ENCODE results near the gene ANO4.
A peak's percentile ranks its signal among the peaks of the same experiment; 100 is the strongest.

The ANO4 gene

GRCh38 chr12:100967189-100967588 lies 172.6 kb downstream of the ANO4 start:
- TF ChIP-seq, protein P1, sequence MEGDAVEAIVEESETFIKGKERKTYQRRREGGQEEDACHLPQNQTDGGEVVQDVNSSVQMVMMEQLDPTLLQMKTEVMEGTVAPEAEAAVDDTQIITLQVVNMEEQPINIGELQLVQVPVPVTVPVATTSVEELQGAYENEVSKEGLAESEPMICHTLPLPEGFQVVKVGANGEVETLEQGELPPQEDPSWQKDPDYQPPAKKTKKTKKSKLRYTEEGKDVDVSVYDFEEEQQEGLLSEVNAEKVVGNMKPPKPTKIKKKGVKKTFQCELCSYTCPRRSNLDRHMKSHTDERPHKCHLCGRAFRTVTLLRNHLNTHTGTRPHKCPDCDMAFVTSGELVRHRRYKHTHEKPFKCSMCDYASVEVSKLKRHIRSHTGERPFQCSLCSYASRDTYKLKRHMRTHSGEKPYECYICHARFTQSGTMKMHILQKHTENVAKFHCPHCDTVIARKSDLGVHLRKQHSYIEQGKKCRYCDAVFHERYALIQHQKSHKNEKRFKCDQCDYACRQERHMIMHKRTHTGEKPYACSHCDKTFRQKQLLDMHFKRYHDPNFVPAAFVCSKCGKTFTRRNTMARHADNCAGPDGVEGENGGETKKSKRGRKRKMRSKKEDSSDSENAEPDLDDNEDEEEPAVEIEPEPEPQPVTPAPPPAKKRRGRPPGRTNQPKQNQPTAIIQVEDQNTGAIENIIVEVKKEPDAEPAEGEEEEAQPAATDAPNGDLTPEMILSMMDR (conservative IDR thresholded peaks at IDR 0.05; ENCODE audit: low read length): no peak
- no peak overlapping the region for H3K4me3 ChIP-seq (ENCODE audit: low read length)
- DNase-seq (ENCODE audit: low read depth): peak; percentile 35

DNA sequence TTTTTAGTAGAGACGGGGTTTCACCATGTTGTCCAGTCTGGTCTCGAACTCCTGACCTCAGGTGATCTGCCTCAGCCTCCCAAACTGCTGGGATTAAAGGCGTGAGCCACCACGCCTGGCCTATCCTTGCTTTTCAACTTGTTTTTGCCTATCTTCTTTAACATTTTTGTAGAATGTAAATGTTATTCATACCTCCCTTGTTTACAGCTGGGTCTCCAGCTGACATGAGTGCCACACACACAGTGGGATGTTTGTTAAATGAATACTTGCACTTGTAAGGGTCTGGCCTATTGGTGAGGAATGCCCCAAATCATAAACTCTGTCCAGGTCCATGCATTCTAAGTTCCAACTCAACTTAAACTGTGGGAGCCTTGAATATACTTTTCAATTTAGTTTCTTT lies 176.3 kb downstream of the ANO4 start:
- H3K4me3 ChIP-seq (ENCODE audit: low read length): no peak overlapping the region
- no peak for DNase-seq (ENCODE audit: low read depth)
- TF ChIP-seq, protein P1 (conservative IDR thresholded peaks at IDR 0.05; ENCODE audit: low read length): no peak

GRCh38 chr12:100972121-100972520 lies 177.5 kb downstream of the ANO4 start:
- no peak for DNase-seq (ENCODE audit: low read depth)
- H3K4me3 ChIP-seq (ENCODE audit: low read length): no peak overlapping the region
- TF ChIP-seq, protein P1 (conservative IDR thresholded peaks at IDR 0.05; ENCODE audit: low read length): no peak

- H3K4me3 ChIP-seq (ENCODE audit: low read length): no peak overlapping the region
- no peak for DNase-seq (ENCODE audit: low read depth)
- TF ChIP-seq, protein P1 (conservative IDR thresholded peaks at IDR 0.05; ENCODE audit: low read length): no peak
Observed at GRCh38 chr12:100974341-100974740, 179.8 kb downstream of the ANO4 start.

GRCh38 chr12:100974747-100975146 lies 180.2 kb downstream of the ANO4 start:
- no peak overlapping the region for H3K4me3 ChIP-seq (ENCODE audit: low read length)
- no peak for DNase-seq (ENCODE audit: low read depth)
- TF ChIP-seq, protein P1 (conservative IDR thresholded peaks at IDR 0.05; ENCODE audit: low read length): no peak

DNA sequence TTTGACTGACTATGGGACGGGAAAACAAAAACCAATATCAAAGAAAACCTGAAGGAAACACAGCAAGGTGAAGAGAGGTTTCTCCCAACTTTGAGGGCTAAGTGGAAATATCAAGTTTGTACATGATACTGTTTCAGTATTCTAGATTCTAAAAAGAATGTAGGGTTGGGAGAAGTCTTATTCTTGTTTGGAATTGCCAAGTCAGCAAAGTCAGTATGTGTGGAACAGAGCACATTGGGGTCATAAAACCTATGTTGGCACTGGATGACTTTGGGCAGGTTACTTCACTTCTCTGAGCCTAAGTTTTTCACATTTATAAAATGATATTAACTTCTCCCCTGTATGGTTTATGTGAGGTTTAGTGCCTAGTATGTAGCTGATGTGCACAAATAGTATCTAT lies 182.2 kb downstream of the ANO4 start:
- no peak for DNase-seq (ENCODE audit: low read depth)
- TF ChIP-seq, protein P1 (conservative IDR thresholded peaks at IDR 0.05; ENCODE audit: low read length): no peak
- no peak overlapping the region for H3K4me3 ChIP-seq (ENCODE audit: low read length)

- H3K4me3 ChIP-seq (ENCODE audit: low read length): no peak overlapping the region
- TF ChIP-seq, protein P1 (conservative IDR thresholded peaks at IDR 0.05; ENCODE audit: low read length): no peak
Observed at GRCh38 chr12:100980856-100981255, 186.3 kb downstream of the ANO4 start.

More at GRCh38 chr12:100980856-100981255, 186.3 kb downstream of the ANO4 start:
- no peak for DNase-seq (ENCODE audit: low read depth)

Data from AG10803 (cell line).